Adrenal gland (tissue), 12 donors: ENCODE results near the gene FAM89B. TPM values are rescaled to one million over a fixed set of nuclear protein-coding genes. Genes with fewer than 3 reads are reported as not detected.

Experiments
- DNase-seq, 7 donors: peaks; one replicate each; pipeline ENCODE4 v3.0.0-alpha.2; 2019 to 2020
- H3K27ac ChIP-seq, 5 donors: fragments of 200-600 bp; sonication (generic) in 4 of 5; 1 replicate in 3 of 5; 2 replicates in 2 of 5; pipeline versions ENCODE4 v1.5.1 to v1.8.0; 2016 to 2020; ENCODE audit warnings: mild to moderate bottlenecking in 1 of 5
- H3K27me3 ChIP-seq: fragments of 200-600 bp; 2 replicates; pipeline ENCODE4 v1.8.0; 2021
- H3K36me3 ChIP-seq, 2 donors: fragments of 200-600 bp; replicated peaks in 1 of 2; 1 replicate in 1 of 2; 2 replicates in 1 of 2; pipeline versions ENCODE4 v1.5.1 to v1.8.0; 2018 to 2022
- H3K4me1 ChIP-seq, 2 donors: fragments of 200-600 bp; replicated peaks in 1 of 2; 1 replicate in 1 of 2; 2 replicates in 1 of 2; pipeline versions ENCODE4 v1.5.1 to v1.8.0; 2018 to 2021
- H3K4me3 ChIP-seq, 4 donors: fragments of 200-600 bp; sonication (generic) in 3 of 4; one replicate each; pipeline ENCODE4 v1.5.1; 2016 to 2018
- H3K9me3 ChIP-seq, 3 donors: fragments of 200-600 bp; sonication (generic) in 1 of 3; replicated peaks in 1 of 3; 1 replicate in 2 of 3; 2 replicates in 1 of 3; pipeline versions ENCODE4 v1.5.1 to v1.8.0; 2016 to 2021
- CTCF ChIP-seq, 6 experiments: fragments of 450-650 bp in 4 of 6; fragments of 200-600 bp in 2 of 6; sonication (generic) in 1 of 6; IDR thresholded peaks; 1 replicate in 5 of 6; 2 replicates in 1 of 6; pipeline versions ENCODE4 v1.5.1 to v1.8.0; 2016 to 2021; ENCODE audit warnings: antibody characterized with exemption in 6 of 6, mild to moderate bottlenecking in 2 of 6, moderate library complexity in 1 of 6
- POLR2A ChIP-seq, 2 donors: fragments of 450-650 bp; IDR thresholded peaks; one replicate each; pipeline ENCODE4 v1.6.1; 2017; ENCODE audit warnings: antibody characterized with exemption in 2 of 2, mild to moderate bottlenecking in 2 of 2, moderate library complexity in 1 of 2
- WGBS, 4 donors: extraction: QIAGEN DNeasy Blood & Tissue Kit in 2 of 4; methylation state at CpG; one replicate each; pipeline versions ENCODE4 v1.1.5 to v1.1.7; 2013 to 2017; 5-methylcytosine and 5-hydroxymethylcytosine counted together
- intact Hi-C, 2 donors: fragments of 100-400 bp; cut with DNase I; formaldehyde crosslinking; loops; one replicate each; pipeline versions ENCODE4 v1.14.1 to v1.15.0; 2022 to 2023
- polyA plus RNA-seq, 3 donors: library from polyadenylated mRNA; stranded (reverse); fragments of 200-250 nt in 2 of 3; fragments of 350-450 nt in 1 of 3; fragmentation: Illumina TruSeq in 1 of 3; extraction: RNeasy Lipid Tissue Mini Kit (QIAGEN cat#74804) in 1 of 3; gene quantifications; one replicate each; pipeline ENCODE4 v1.2.3, GENCODE V29; 2013 to 2014
- total RNA-seq, 9 donors: library from RNA; depleted of rRNA in 4 of 9; stranded (reverse); fragments of >200 nt in 4 of 9; fragments of 120-200 nt in 1 of 9; fragmentation: NEBNext Ultra II Directional in 1 of 9; extraction: Animal tissue kit (Norgen Biotek cat#: 25700) in 1 of 9; gene quantifications; one replicate each; pipeline versions ENCODE4 v1.1.0 to v1.2.4, GENCODE V29; 2013 to 2023
- donor health status: healthy with polysubstance abuse.
- donor health status: Bipolar disorder and iron deficiency.
- donor health status: DM: yes; HTN: yes; CAD: no.
- donor health status: DM: no; HTN: no; CAD: no.
- donor health status: DM: no; HTN: no; CAD: no.
- donor health status: DM: yes; HTN: yes; CAD: no.

Gene FAM89B
- total and polyA plus RNA-seq, 12 donors, result 7.0 to 77.1 (median 45.9) TPM

- H3K9me3 ChIP-seq, result no peaks in the 10 kb centered on the region
- peak overlapping the region in 2 of 5 donors; percentile 26 to 73 for H3K27ac ChIP-seq
- WGBS, 4 donors, result 52 to 70% (median 55%) methylated on average over 11 to 13 of the region's 13 CpGs
- TF ChIP-seq CTCF (IDR thresholded peaks at IDR 0.05), result peak; percentile 36 to 65 (median 55)
- TF ChIP-seq POLR2A (IDR thresholded peaks at IDR 0.05), result no peak
- no peak overlapping the region for H3K4me3 ChIP-seq
- peaks cover 0 to 35% of the 10 kb centered on the region in 2 donors for H3K4me1 ChIP-seq
- peak in 6 of 7 donors; percentile 66 to 84 (median 76) for DNase-seq
- H3K36me3 ChIP-seq, result peaks cover 0 to 11% of the 10 kb centered on the region in 2 donors
- intact Hi-C loops, result no loop called here
- H3K27me3 ChIP-seq, result no peaks in the 10 kb centered on the region
Observed at GRCh38 chr11:65588199-65589054, 16.1 kb downstream of the FAM89B start.

GRCh38 chr11:65589444-65590239 is 17.3 kb downstream of the FAM89B start:
- WGBS, 4 donors, result 68 to 79% (median 74%) methylated on average over 4 to 9 of the region's 9 CpGs
- Histone ChIP-seq H3K4me3 (no peak overlapping the region), H3K27ac (peak overlapping the region in 1 of 5 donors; percentile 5), H3K4me1 (peaks cover 0 to 34% of the 10 kb centered on the region in 2 donors), H3K27me3 (no peaks in the 10 kb centered on the region), H3K9me3 (no peaks in the 10 kb centered on the region), H3K36me3 (peaks cover 0 to 11% of the 10 kb centered on the region in 2 donors)
- intact Hi-C loops, result no loop called here
- no peak for DNase-seq
- no peak for TF ChIP-seq POLR2A (IDR thresholded peaks at IDR 0.05)
- no peak for TF ChIP-seq CTCF (IDR thresholded peaks at IDR 0.05)

GRCh38 chr11:65590240-65590738 is 18.0 kb downstream of the FAM89B start:
- Histone ChIP-seq H3K36me3 (peaks cover 0 to 11% of the 10 kb centered on the region in 2 donors), H3K4me1 (peaks cover 0 to 32% of the 10 kb centered on the region in 2 donors), H3K27ac (no peak overlapping the region), H3K9me3 (no peaks in the 10 kb centered on the region), H3K27me3 (no peaks in the 10 kb centered on the region), H3K4me3 (no peak overlapping the region)
- 52 to 70% (median 56%) methylated on average over 4 to 8 of the region's 8 CpGs for WGBS, 4 donors
- no peak for DNase-seq
- TF ChIP-seq CTCF (IDR thresholded peaks at IDR 0.05) (no peak), POLR2A (IDR thresholded peaks at IDR 0.05) (no peak)
- intact Hi-C loops, result no loop called here
